ENCODE results near the gene CADPS2.

GRCh38 chr7:122789156-122789555, 97.1 kb downstream of the CADPS2 start:
- no peak for TF ChIP-seq CTCF (IDR thresholded peaks at IDR 0.05; ENCODE audit: insufficient read depth, low read length, poor library complexity, severe bottlenecking)
- TF ChIP-seq EZH2phosphoT487 (conservative IDR thresholded peaks at IDR 0.05; ENCODE audit: low read length), result no peak
